Fibroblast of skin of scalp (primary cell): ENCODE measurements around the gene TMEM30A.

Source experiments
- DNase-seq: peaks from one replicate; pipeline ENCODE4 v3.0.0-alpha.2; 2013

Gene TMEM30A

GRCh38 chr6:75262716-75263400 lies 21.7 kb downstream of the TMEM30A start:
- DNase-seq, result no peak

- no peak for DNase-seq
These were observed 23.3 kb downstream of the TMEM30A start for GRCh38 chr6:75261299-75261698.

DNA sequence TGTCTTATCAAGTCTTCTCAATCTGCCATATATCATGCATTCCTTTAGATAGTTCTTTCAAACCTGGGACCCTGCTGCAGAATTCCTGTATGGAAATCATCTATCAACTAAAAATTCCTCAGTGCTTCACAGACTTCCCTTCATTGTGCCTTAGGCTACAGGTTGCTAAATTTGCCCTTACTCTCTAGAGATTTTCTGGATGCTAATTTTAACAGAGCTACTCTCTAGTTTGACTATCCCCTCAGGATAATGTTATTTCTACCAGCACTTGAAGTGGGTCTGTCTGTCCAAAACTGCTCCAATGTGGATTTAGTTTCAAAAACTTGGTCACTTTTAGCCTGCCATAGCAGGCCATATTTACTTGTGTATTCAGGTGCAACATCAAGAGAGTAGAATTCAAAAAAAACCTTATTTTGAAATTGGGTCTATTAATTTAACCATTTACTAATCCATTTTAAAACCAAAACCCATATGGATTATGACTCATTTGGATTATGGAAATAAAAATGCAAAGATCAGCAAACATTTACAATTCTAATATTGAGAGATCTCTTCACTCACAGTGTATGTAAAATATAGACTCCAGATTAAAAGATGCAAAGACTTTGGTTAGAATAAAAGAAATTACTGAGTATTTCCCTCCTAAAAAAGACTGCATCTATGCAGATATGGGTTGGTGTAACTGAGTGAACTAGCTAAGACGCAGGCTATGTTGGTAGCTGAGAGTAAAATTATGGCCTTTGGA lies 27.1 kb downstream of the TMEM30A start:
- no peak for DNase-seq

DNA sequence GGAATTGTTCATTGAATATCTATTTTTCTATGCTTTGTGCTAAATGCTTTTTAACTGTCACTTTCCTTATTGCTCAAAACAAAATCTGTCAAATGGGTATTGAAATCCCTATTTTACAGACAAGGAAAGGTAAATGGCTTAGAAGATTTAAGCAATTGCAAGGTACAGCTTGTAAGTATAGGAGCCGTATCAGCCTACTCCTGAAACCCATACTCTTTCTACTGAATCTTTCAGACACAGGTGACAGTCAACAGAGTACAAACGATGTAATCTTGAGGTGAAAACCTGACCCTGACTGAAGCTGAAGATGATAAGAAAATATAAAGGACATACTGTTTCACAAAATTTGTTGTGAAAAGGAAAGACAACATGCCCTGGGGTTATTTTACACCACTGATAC lies 34.0 kb downstream of the TMEM30A start:
- DNase-seq, result no peak

GRCh38 chr6:75249837-75250236 lies 34.8 kb downstream of the TMEM30A start:
- no peak for DNase-seq

GRCh38 chr6:75246386-75246785 lies 38.2 kb downstream of the TMEM30A start:
- no peak for DNase-seq

DNA sequence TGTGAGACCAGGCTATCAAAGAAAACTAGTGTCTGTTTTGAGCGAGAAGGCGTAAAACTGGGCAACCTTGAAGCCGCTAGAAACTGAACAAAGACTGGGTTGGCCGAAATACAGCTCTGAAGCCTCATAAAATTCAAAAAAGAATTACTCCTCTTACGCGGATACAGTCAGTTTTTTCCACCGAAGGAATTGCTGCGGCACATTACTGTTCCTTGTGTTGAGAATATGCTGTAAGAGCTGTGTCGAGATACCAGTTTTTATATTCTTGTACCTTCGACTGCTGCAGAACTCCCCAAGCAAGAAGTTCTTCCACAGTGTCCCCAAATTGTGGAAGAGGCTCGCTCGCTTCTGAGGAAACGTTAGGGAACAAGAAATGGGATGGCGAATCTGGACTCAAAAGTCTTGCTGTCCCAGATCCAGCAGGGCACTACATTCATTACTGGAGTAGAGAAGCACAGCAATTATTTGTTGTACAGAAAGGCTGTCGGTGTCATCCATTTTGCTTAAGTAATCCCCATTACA lies 40.5 kb downstream of the TMEM30A start:
- no peak for DNase-seq

DNA sequence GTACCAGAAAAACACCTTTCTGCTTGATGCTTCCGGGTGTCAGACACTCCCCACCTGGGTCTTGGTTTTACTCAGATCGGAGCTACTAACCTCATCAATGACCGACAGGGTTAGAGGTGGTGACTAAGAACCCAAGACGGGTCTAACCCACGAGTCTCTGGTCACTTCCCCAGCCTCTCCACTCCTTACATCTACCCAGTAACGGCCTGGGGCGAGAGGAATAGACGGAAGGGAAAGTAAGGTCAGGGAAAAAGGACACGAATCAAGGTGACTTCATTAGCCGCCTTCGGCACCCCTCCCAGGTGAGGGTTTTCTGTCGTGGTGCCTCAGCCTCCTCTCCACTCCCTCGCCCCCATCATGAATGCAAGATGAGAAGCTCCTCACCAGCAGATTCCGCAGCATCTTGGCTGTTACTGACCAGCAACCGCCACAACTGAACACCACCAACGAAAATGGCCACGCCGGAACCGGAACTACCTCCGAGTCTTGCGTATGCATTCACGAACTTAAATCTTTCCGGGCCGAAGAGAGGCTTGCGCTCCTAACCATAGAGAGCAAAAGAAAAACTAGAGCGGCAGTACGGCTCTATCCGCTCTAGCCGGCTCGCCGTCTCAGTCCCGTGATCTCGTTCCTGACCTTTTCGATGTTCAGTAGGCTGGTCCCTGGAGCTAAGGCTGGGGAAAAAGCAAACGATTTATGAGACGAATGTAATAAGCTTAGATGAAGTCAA lies 41.1 kb downstream of the TMEM30A start, which contains the start of gene COX7A2:
Gene COX7A2, minus strand, starts transcription at position 469 of the 730 bp plus-strand sequence. Its CDS starts 67 bp downstream, at position 402.
- DNase-seq, result peak; percentile 97

GRCh38 chr6:75236630-75237029 lies 48.0 kb downstream of the TMEM30A start:
- no peak for DNase-seq

- DNase-seq, result no peak
These were observed 49.3 kb downstream of the TMEM30A start for GRCh38 chr6:75235271-75235670.

DNA sequence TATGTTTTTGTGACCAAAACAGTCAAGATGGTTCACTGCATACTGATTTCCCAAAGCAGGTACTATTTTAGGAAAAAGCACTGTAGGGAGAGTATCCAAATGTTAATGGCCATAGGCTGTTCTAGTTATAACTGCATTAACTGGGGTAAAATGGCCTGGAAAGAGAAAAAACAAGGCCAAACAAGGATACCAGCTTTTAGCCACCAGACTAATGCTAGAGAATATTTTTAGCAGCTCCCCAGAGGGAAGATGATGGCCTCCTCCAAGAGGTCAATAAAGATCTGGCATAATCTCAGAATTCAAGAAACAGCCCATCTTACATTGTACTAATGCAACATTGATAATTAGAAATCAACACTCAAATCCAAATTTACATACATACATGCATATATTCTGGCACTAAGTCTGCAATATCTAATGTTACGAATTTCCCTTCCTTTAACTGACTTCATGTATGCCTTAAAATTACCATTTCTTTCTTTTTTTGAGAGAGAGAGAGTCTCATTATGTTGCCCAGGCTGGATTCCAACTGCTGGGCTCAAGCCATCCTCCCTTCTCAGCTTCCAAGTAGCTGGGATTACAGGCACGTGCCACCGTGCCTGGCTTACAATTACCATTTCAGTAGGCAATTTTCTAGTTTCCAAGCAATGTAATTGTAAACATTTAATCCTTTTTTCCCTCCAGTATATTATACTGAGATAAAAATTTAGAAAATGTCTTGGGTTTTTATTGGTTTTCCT lies 50.3 kb downstream of the TMEM30A start:
- DNase-seq, result no peak

GRCh38 chr6:75233092-75233615 lies 51.4 kb downstream of the TMEM30A start:
- no peak for DNase-seq

DNA sequence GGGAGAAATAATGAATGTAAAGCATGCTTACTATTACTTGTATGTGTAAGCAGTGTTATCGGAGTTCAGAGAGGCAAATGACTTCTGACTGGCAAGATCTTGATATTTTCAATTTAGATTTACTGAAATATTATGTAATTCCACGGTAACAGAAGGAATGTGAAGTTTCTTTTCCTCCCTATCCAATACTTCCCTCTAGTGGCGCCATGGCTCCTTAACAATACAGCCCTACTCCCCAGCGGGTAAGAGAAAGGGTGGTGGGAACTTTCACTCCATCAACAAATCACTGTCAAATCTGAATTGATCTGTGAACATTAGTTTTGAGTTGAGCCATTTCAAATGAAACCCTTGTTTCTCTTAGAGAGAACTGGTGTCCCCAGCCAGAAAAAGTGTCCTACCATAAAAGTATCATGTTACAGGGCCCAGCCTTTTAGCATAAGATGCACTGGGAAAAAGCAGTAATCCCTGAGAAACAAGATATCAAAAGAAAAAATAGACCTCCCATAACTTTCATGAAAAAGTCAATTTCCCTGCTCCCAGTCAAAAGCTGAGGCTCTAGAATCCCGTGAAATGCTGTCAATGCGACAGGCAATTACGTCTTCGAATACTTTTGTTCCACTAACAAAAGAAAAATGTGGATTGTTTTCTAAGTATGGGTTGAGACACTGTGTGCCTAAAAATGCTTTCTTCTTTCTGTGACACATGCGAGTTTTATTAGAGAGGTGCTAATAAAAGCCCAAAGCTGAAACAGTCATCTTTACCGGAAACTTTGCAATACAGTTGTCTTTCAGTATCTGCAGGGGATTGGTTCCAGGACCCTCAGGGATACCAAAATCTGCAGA lies 53.9 kb downstream of the TMEM30A start:
- peak; percentile 78 for DNase-seq

- DNase-seq, result no peak
These were observed 60.2 kb downstream of the TMEM30A start for GRCh38 chr6:75224303-75224926.

GRCh38 chr6:75223428-75223827 lies 61.2 kb downstream of the TMEM30A start:
- DNase-seq, result no peak

DNA sequence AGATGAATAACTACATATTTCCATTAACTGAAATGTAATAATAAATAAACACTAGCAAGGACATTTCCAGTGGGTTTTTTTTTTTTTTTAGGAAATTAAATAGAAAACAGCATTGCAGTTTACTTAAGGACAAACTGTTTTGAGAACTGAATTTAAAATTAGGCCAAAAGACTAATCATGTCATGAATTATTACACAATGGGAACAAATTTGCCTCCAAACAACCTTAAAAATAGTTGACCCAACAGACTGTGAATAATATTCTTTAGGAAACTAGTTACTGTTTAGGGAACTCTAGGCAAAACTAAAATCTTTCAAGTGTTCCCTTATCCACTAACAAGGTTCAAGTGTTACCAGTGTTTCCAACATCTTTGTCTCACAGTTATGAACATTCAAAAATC lies 62.3 kb downstream of the TMEM30A start:
- no peak for DNase-seq

- no peak for DNase-seq
These were observed 63.5 kb downstream of the TMEM30A start for GRCh38 chr6:75221116-75221515.

DNA sequence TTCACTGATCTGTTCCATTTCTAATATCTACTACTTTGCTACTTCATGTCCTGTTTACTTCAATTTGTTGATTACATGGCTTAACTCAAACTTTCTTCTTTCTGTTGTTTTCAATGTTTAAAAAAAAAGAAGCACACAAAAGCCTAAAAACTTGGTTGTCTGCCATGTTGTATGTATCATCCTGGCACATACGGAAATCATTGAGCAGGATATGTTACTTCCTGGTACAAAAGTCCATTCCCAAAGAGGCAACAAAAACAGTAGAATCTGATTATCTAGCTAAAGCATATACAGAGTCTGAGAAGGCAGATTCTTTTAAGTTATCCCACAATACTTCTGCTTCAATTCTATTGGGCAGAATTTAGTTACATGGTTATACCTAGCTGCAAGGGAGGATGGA lies 64.2 kb downstream of the TMEM30A start:
- DNase-seq, result peak; percentile 44

- DNase-seq, result peak; percentile 52
These were observed 65.3 kb downstream of the TMEM30A start for GRCh38 chr6:75219263-75219662.

GRCh38 chr6:75217193-75217592 lies 67.4 kb downstream of the TMEM30A start:
- peak; percentile 84 for DNase-seq

- DNase-seq, result no peak
These were observed 69.3 kb downstream of the TMEM30A start for GRCh38 chr6:75215291-75215690.
